GM18861 (cell line): ENCODE results near the gene ARHGAP6.

ENCODE experiments used
- ATAC-seq: cut with Tn5 transposase; IDR thresholded peaks from one replicate; pipeline ENCODE4 v1.9.1; 2021; ENCODE audit not compliant: unreplicated experiment

The ARHGAP6 gene

GRCh38 chrX:11465648-11466411 is 199.9 kb downstream of the ARHGAP6 start:
- ATAC-seq: no peak

DNA sequence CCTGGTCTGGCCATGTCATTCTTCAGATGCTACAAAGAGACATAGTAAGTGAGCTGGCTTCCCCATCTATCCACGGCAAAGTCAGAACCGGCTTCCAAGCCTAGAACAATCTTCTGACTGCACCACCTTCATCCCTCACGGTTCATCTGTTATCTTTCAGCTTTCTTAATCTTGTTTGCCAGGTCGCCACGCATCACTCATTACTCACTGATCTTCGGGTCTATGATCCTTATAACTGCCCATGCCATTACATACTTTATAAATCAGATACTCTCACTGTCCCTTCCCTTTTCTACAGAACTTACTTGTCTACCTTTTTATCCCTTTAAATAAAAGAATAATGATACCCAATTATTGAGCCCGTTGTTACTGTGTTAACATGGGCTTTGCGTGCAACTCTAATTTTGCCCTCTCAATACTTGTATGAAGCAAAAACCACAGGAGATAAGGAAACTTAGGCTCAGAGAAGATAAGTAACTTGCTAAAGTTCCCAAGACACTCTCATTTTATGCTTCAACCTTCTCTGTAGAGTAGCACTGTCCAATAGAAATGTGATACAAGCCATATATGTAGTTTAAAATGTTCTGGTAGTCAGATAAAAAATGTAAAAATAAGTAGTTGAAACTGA is 200.8 kb downstream of the ARHGAP6 start:
- ATAC-seq: no peak

DNA sequence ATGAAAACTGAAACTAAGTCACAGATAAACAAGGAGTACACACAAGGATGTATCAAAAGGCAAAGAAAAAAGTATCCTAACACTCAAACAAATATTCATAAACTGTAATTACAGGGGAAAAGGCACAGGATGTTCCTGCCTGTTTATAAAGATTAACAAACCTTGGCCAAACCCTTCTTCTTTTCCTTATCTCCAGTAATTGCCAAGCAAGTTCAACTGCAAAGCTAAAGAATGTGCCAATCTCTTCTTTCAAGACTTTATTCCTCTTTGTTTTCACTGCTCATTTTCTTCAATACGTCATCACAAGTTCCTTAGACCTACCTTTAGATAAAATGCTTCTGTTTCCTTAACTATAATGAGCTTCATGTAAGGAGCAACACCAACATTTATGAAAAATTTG is 201.3 kb downstream of the ARHGAP6 start:
- ATAC-seq: no peak

DNA sequence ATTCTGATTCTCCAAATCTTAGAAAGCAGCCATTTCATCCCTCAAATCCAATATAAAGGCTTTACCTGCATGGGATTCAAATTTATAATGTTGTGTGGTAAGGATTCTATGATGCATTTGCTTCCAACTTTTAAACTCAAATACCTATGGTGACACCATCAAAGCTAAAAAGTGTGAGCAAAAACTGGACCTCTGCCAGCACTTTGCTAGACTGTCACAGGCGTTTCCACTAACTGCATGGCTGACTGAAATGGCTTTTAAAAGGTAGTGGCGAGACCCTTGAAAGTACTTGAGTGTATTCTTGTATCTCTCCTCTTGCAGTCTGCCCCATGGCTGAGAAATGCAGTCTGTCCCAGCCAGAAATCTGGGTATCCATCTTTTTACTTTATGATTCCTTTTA is 203.1 kb downstream of the ARHGAP6 start:
- ATAC-seq: no peak

DNA sequence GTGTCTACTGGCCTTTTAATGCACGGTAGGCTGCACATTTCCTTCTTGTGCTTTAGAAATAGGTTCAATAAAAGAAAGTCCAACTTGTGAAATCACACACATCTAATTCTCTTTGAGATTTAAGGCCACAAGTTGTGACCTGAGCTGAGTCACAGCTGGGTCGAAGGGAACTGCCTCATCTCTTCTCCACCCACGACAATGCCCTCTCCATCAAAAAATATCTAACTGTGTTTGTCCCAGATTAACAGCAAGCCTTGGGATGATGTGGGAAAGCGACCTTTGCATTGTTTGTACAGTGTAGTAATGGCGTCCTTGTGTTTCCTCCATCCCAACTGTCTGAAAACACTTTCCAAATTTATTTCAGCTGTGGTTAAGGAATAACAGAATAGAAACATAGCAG is 203.6 kb downstream of the ARHGAP6 start:
- ATAC-seq: no peak

DNA sequence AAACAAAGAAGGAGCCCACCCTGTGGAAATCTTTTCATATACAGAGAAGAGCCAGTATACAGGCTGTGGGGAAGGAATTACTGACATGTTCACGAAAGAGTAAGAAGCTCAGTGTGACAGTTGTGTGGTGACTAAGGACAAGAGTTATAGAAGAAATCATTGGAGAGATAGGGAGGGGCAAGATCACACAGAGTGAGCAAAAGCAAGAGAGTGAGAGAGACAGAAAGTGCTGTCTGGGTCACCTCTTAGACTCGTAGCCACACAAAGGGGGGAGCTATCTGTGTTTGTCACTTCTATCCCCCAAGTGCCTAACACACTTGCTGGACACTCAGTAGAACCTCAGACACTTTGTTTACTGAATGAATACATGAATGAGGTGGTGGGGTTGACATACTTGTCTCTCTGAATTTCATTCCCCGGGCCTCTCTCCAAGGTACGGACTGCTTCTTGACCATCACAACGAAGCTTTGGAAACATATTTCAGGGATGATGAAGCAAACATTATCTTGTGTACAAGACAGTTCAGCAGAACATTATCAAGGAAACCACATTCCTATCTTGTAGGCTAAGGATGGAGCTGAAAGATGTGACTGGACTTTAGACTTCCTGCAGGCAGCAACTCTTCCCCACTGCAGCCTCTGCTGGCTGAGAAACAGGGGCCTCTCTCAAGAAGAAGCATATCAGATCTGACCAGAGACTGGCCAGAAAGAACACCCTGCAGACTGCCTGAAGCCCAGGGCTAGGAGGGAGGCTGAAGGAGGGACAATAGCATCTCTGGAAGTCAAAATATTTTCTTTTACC is 204.3 kb downstream of the ARHGAP6 start:
- ATAC-seq: peak; percentile 39

DNA sequence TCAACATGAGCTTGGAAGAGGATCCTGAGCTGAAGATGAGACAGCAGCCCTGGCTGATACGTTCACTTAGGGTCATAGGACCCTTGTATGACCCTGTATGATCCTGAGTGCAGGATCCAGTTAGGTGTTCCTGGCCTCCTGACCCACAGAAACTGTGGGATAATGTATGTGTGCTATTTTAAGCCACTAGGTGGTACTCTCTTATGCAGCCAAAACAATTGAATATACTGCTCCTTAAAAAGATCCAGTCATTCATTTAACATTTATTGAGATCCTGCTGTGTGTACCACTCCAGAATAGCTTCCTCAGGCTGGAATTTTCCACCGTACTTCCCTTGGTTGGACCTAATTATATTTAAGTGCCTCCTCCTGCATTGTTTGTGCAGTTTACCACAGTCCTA is 205.4 kb downstream of the ARHGAP6 start:
- no peak for ATAC-seq

DNA sequence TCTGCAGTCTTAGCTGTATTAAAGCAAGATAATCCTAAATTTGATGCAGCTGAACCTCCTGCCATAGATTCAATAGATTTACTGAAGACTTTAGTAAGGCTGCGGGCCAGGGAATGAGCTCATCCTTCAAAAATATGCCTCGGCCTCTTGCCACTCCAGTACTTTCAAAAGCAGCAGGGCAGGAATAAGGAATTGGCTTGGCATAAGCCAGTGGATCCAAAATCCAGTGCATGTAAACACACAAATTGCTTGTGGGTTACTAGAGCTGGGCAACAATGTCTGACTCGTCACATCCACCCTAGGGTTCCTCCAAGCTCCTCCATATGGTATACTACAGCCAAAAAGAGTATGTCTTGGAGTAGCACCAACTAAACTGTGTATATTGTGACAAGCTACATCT is 207.6 kb downstream of the ARHGAP6 start:
- no peak for ATAC-seq

GRCh38 chrX:11451151-11451550 is 214.6 kb downstream of the ARHGAP6 start:
- ATAC-seq: no peak

GRCh38 chrX:11450354-11450753 is 215.4 kb downstream of the ARHGAP6 start:
- no peak for ATAC-seq

GRCh38 chrX:11449613-11450012 is 216.1 kb downstream of the ARHGAP6 start:
- ATAC-seq: no peak

DNA sequence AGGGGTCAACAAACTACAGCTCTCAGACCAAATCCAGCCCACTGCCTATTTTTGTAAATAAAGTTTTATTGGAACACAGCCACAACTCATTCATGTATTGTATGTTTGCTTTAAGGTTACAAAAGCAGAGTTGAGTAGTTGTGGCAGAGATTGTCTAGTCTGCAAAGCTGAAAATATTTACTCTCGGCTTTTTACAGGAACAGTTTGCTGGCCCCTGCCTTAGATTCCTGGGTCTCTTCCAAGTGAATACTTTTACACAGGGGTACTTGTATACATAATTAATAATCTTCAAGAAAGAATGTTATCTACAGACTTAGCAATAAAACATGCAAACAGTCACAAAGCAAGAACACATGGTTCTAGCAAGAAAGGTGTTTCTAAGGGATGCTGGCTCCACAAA is 218.3 kb downstream of the ARHGAP6 start:
- no peak for ATAC-seq

GRCh38 chrX:11446949-11447348 is 218.8 kb downstream of the ARHGAP6 start:
- ATAC-seq: no peak

DNA sequence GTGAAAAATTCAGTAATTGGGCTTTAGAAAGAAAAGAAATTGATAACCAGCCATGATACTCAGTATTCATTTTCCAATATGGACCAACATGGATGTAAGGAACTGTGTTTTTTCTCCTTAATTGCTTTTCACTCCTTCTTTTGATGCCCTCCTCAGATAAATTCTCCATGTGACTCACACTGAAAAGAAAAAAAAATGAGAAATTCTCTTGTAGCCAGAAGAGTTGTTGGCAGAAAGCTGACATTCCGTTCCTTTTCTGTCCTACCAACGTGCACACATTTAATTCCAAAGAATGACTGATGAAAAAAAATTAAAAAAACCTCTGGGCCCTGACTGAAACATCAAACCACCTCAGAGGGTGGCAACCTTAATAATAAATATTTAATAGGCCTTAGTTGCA is 219.4 kb downstream of the ARHGAP6 start:
- ATAC-seq: no peak

- no peak for ATAC-seq
Observed at GRCh38 chrX:11445540-11445939, 220.2 kb downstream of the ARHGAP6 start.

DNA sequence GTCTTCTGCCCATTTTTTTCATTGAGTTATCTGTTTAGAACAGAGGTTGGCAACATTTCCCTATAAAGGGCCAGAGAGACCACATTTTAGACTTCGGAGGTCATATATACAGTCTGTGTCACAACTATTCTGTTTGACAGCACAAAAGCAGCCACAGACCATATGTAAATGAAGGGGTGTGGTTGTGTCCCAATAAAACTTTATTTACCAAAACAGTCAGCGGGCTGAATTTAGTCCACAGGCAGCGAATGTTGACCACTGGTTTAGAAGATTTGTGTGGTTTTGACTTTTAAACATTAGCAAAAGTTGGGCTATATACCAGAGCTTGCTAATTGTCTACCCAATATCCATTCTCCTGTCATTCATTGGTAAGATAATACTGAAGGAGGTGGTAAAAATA is 221.7 kb downstream of the ARHGAP6 start:
- ATAC-seq: no peak

DNA sequence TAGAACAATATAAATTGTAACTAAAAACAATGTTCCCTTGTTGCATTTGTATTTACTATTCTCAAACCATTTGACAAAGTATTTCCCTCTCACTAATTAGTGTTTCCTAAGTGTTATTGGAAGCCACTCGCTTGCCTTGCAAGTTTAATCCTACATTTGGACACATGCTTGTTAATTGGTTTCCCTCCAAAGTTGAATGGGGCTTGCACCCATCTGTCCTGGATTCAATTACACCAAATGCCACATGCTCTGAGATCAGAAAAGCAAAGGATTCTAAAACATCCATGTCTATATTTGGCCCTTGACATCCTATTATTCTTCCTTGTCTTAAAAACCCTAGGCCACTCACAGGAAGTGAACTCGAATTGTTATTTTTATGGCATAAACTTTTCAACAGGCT is 225.9 kb downstream of the ARHGAP6 start:
- ATAC-seq: no peak

- ATAC-seq: no peak
Observed at GRCh38 chrX:11438767-11439166, 227.0 kb downstream of the ARHGAP6 start.

DNA sequence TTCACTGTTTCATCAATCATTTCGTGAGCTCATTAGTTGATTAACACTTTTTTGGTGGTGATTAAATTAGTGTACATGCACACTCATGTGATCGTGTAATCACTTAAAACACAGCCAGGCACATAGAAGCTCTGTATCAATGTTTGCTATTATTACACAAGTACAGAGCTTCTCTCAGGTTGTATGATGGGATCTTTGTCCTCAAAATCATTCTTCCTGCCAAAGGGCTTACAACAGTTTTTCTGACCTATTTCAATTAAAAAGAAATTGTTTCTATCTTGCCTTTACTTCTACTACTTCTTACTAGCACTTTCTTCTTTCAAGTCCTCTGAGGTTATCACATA is 227.4 kb downstream of the ARHGAP6 start:
- no peak for ATAC-seq

- ATAC-seq: no peak
Observed at GRCh38 chrX:11437642-11438379, 227.9 kb downstream of the ARHGAP6 start.

DNA sequence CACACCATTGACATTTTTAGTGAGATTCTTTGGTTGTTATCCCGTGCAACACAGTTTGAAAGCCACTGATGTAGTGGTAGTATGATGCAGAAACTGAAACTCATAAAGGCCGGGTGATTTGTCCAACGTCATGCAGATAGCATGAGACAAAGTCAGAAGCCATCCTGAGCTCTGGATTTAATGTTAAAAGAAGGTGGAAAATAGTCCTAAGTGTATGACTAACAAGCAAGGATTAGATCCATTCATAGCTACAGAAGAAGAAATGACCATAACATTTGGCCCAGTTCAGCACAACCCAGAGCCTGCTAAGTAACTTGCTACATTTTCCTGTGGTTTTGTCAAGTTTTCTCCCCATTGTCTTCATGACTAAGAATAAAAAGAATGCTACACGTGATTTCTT is 230.2 kb downstream of the ARHGAP6 start:
- ATAC-seq: no peak
